A549 (cell line): ENCODE results near the gene FOXO3. TPM values are rescaled to one million over a fixed set of nuclear protein-coding genes. Genes with fewer than 3 reads are reported as not detected.

Experiments used
- ATAC-seq, 2 experiments: fragments of 200-7000 bp in 1 of 2; fragments of >200 bp in 1 of 2; cut with Nextera tagmentation in 1 of 2; cut with Tn5 transposase in 1 of 2; 3 replicates each; pipeline versions ENCODE4 v1.8.0 to v1.9.1; 2018 to 2020; ENCODE audit warnings: mild to moderate bottlenecking in 1 of 2, moderate library complexity in 1 of 2
- CTCF ChIA-PET: fragments of 300-600 bp; sonication (Branson Sonifier 250); formaldehyde crosslinking; extraction: SDS; loops from one replicate; lab custom pipeline; 2021; ENCODE audit warnings: antibody characterized with exemption, inconsistent platforms; lab: Yijun Ruan, JAX
- POLR2A ChIA-PET: fragments of 350-600 bp; formaldehyde crosslinking; extraction: SDS; loops from one replicate; lab custom pipeline; 2021; ENCODE audit warnings: antibody characterized with exemption, inconsistent platforms; lab: Yijun Ruan, JAX
- DNase-seq, 2 experiments: peaks; one replicate each; pipeline versions ENCODE4 v3.0.0 to v3.0.0-alpha.2; 2011 to 2016; ENCODE audit warnings: low read depth in 1 of 2, low spot score in 1 of 2
- FAIRE-seq: peaks from 2 replicates; lab custom pipeline; 2011; peaks lifted over from hg19 to GRCh38; lab: Jason Lieb, UNC
- H3K27ac ChIP-seq, 2 experiments: fragments of >200 bp; sonication (Bioruptor Twin); formaldehyde crosslinking; 3 replicates each; pipeline ENCODE4 v1.5.1; 2016 to 2017
- H3K4me1 ChIP-seq: fragments of >200 bp; sonication (Bioruptor Twin); formaldehyde crosslinking; 3 replicates; pipeline ENCODE4 v1.6.1; 2016
- H3K4me2 ChIP-seq: fragments of >200 bp; sonication (Bioruptor Twin); formaldehyde crosslinking; 3 replicates; pipeline ENCODE4 v1.6.1; 2016
- H3K4me3 ChIP-seq: fragments of >200 bp; sonication (Bioruptor Twin); formaldehyde crosslinking; 3 replicates; pipeline ENCODE4 v1.5.1; 2016
- H3K9me3 ChIP-seq: fragments of >200 bp; sonication (Bioruptor Twin); formaldehyde crosslinking; 3 replicates; pipeline ENCODE4 v1.6.1; 2016
- ATOH8 ChIP-seq: fragments of 250-450 bp; sonication (Bioruptor Pico); IDR thresholded peaks from 2 replicates; pipeline ENCODE4 v1.5.0; 2020; ENCODE audit warnings: low read depth, mild to moderate bottlenecking, moderate library complexity
- CEBPB ChIP-seq, 2 experiments: fragments of >200 bp in 1 of 2; sonication (Bioruptor Twin) in 1 of 2; formaldehyde crosslinking in 1 of 2; IDR thresholded peaks; 2 replicates each; pipeline ENCODE4 v1.6.1; 2012 to 2016
- CHD2 ChIP-seq: fragments of 150-350 bp; IDR thresholded peaks from 2 replicates; pipeline ENCODE4 v1.6.1; 2014; ENCODE audit warnings: low read length; ENCODE audit not compliant: partially characterized antibody
- CTCF ChIP-seq: fragments of >200 bp; sonication (Bioruptor Twin); formaldehyde crosslinking; IDR thresholded peaks from 3 replicates; pipeline ENCODE4 v1.5.1; 2016
- EHF ChIP-seq: fragments of 250-450 bp; sonication (Bioruptor Pico); IDR thresholded peaks from 2 replicates; pipeline ENCODE4 v1.5.0; 2020; ENCODE audit warnings: mild to moderate bottlenecking
- ELK1 ChIP-seq: fragments of 150-350 bp; IDR thresholded peaks from 2 replicates; pipeline ENCODE4 v1.6.1; 2014; ENCODE audit warnings: low read depth, mild to moderate bottlenecking, low read length
- FOXS1 ChIP-seq: fragments of 250-450 bp; sonication (Bioruptor Pico); IDR thresholded peaks from 2 replicates; pipeline ENCODE4 v1.5.0; 2020; ENCODE audit warnings: mild to moderate bottlenecking, moderate library complexity
- GATA3 ChIP-seq: IDR thresholded peaks from 2 replicates; pipeline ENCODE4 v1.6.1; 2012; ENCODE audit warnings: borderline replicate concordance
- HOXB13 ChIP-seq: fragments of 250-450 bp; sonication (Bioruptor Pico); IDR thresholded peaks from 2 replicates; pipeline ENCODE4 v1.5.0; 2020; ENCODE audit warnings: low read depth, mild to moderate bottlenecking, moderate library complexity
- NR3C1 ChIP-seq: fragments of >200 bp; sonication (Bioruptor Twin); formaldehyde crosslinking; IDR thresholded peaks from 3 replicates; pipeline ENCODE4 v1.6.1; 2017
- PHF8 ChIP-seq: fragments of 200-600 bp; sonication (generic); IDR thresholded peaks from 2 replicates; pipeline ENCODE4 v1.6.1; 2016; ENCODE audit warnings: low read depth, mild to moderate bottlenecking, antibody characterized with exemption, moderate library complexity, borderline replicate concordance
- POLR2A ChIP-seq: IDR thresholded peaks from 2 replicates; pipeline ENCODE4 v1.6.1; 2012; ENCODE audit warnings: mild to moderate bottlenecking, low read length
- POLR2AphosphoS2 ChIP-seq: conservative IDR thresholded peaks from 2 replicates; pipeline ENCODE4 v1.6.1; 2012; ENCODE audit warnings: low read length, improper control_type of control experiment, inconsistent platforms
- RAD21 ChIP-seq, 2 experiments: fragments of >200 bp in 1 of 2; sonication (Bioruptor Twin) in 1 of 2; formaldehyde crosslinking in 1 of 2; IDR thresholded peaks in 1 of 2; conservative IDR thresholded peaks in 1 of 2; 2 replicates in 1 of 2; 3 replicates in 1 of 2; pipeline ENCODE4 v1.6.1; 2012 to 2018; ENCODE audit warnings: inconsistent platforms in 1 of 2
- RCOR1 ChIP-seq: fragments of 150-350 bp; IDR thresholded peaks from 2 replicates; pipeline ENCODE4 v1.6.1; 2014; ENCODE audit warnings: antibody characterized with exemption, low read length, low read depth
- REST ChIP-seq: fragments of 200-600 bp; sonication (generic); IDR thresholded peaks from 2 replicates; pipeline ENCODE4 v1.6.1; 2016; ENCODE audit warnings: antibody characterized with exemption, mild to moderate bottlenecking, moderate library complexity
- TP53 ChIP-seq: fragments of 250-450 bp; sonication (Bioruptor Pico); IDR thresholded peaks from 2 replicates; pipeline ENCODE4 v1.5.0; 2021; ENCODE audit warnings: mild to moderate bottlenecking, moderate library complexity
- ZC3H11A ChIP-seq: fragments of 450-650 bp; IDR thresholded peaks from 2 replicates; pipeline ENCODE4 v1.6.1; 2014; ENCODE audit warnings: antibody characterized with exemption, mild to moderate bottlenecking
- ZNF302 ChIP-seq: fragments of 250-450 bp; sonication (Bioruptor Pico); IDR thresholded peaks from 2 replicates; pipeline ENCODE4 v1.9.0; 2021; ENCODE audit warnings: inconsistent platforms, mild to moderate bottlenecking, moderate library complexity
- ZSCAN20 ChIP-seq: fragments of 250-450 bp; sonication (Bioruptor Pico); IDR thresholded peaks from 2 replicates; pipeline ENCODE4 v1.8.0; 2022; ENCODE audit warnings: mild to moderate bottlenecking, moderate library complexity
- WGBS: methylation state at CpG from one replicate; pipeline ENCODE4 v1.1.6; 2017; ENCODE audit errors: missing lambda C conversion rate; 5-methylcytosine and 5-hydroxymethylcytosine counted together
- polyA plus RNA-seq, 4 experiments: library from polyadenylated mRNA; depleted of rRNA in 3 of 4; stranded (reverse); fragments of >200 nt; fragmentation: RNase III in 1 of 4; extraction: RNeasy Plus Mini Kit Qiagen cat#74134 plus additional on column Dnase treatment in 1 of 4; gene quantifications; 2 replicates in 3 of 4; 3 replicates in 1 of 4; pipeline ENCODE4 v1.2.3, GENCODE V29; 2011 to 2017

FOXO3 gene
- polyA plus RNA-seq, 2 of the 4 experiments (the other 2 are of a cell fraction): 4.6 to 7.5 TPM

GRCh38 chr6:108710030-108710429 lies 149.3 kb downstream of the FOXO3 start:
- no peaks in the 10 kb centered on the region for H3K9me3 ChIP-seq
- no peak for FAIRE-seq
- DNase-seq: no peak
- H3K4me1 ChIP-seq: no peaks in the 10 kb centered on the region
- no peak overlapping the region for H3K4me2 ChIP-seq
- 73% methylated on average over 3 of the region's 4 CpGs for WGBS
- no peak for ATAC-seq
- TF ChIP-seq CHD2: no peak
- TF ChIP-seq POLR2AphosphoS2: no peak
- no peak for TF ChIP-seq CTCF
- no peak for TF ChIP-seq ZNF302
- no peak for TF ChIP-seq ELK1
- no peak for TF ChIP-seq TP53 (CRISPR knock-in tag)
- no peak for TF ChIP-seq FOXS1 (CRISPR knock-in tag)
- no peak for TF ChIP-seq RCOR1
- TF ChIP-seq REST: no peak
- no peak for TF ChIP-seq ATOH8 (CRISPR knock-in tag)
- no peak for TF ChIP-seq POLR2A
- no peak for TF ChIP-seq CEBPB (IDR thresholded peaks at IDR 0.05)
- TF ChIP-seq GATA3: no peak
- no peak for TF ChIP-seq RAD21 (conservative IDR thresholded peaks at IDR 0.05 in 1 of 2, IDR thresholded peaks at IDR 0.05 in 1 of 2)
- TF ChIP-seq ZC3H11A: no peak
- TF ChIP-seq NR3C1: no peak
- no peak for TF ChIP-seq HOXB13 (CRISPR knock-in tag)
- TF ChIP-seq EHF (CRISPR knock-in tag): no peak
- TF ChIP-seq PHF8: no peak
- ChIA-PET POLR2A (interaction anchor here (0.6 kb wide), 1 partner anchor 149 kb away, joined by 3 read pairs; the partner anchor contains the start of gene FOXO3), CTCF (no interaction called here)
- no peak overlapping the region for H3K27ac ChIP-seq
- no peak overlapping the region for H3K4me3 ChIP-seq

GRCh38 chr6:108710551-108710950 lies 149.8 kb downstream of the FOXO3 start:
- no peak for ATAC-seq

More at GRCh38 chr6:108710551-108710950, 149.8 kb downstream of the FOXO3 start:
- Histone ChIP-seq H3K4me1 (no peaks in the 10 kb centered on the region), H3K4me3 (no peak overlapping the region), H3K27ac (no peak overlapping the region), H3K4me2 (no peak overlapping the region), H3K9me3 (no peaks in the 10 kb centered on the region)
- WGBS: 63% methylated on average over 7 of the region's 7 CpGs
- ChIA-PET POLR2A (no interaction called here), CTCF (no interaction called here)
- no peak for FAIRE-seq
- TF ChIP-seq ZSCAN20 (CRISPR knock-in tag): no peak
- no peak for DNase-seq
